Fibroblast of skin of left biceps (primary cell): ENCODE results near the gene SPATS2L.

ENCODE experiments used
- DNase-seq, 2 experiments: peaks; one replicate each; pipeline ENCODE4 v3.0.0-alpha.2; 2013; ENCODE audit warnings: low read depth in 2 of 2

SPATS2L gene

DNA sequence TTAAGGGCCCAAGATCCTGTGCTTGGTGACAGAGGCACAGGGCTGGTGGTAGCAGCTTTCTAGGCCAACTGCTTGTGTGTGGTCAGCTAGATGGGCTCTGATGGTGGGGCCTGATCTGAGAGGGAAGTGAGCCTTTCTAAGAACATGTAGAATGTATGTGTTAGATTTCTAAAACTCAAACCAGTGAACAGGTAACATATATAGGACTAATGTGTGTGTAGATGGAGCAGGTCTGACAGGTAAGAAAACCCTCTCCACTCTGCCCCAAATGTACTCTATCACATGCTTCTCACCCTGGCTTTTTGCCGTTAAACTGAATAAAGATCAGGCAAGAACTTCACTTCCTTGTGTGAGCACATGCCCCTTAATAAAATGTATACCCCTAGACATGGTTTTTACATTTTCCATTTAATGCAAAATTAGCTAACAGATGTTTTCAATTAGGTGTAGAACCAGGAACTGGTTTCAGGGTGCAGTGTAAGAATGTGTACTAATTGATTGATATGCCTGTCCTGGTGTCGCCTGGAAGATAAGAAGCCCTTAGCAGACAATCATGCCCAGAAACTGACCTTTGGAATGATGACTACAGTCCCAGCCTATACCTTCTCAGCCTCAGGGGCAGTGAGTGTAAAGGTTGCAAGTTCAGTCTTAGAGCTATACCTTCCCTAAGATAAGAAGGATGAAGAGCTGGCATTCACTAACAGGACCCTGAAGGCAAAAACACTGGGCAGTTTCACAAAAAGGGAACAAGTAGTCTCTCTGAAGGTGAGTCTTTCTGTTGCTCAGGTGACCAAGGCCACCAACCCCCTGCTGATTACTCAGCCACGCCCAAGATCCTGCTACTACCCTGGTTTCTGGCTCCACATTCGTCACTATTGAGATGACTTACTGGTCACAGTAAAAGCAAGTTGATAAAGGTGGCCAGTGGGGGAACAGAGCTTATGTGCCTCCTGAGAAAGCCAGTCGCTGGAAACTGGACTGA lies 71.2 kb downstream of the SPATS2L start:
- no peak for DNase-seq

DNA sequence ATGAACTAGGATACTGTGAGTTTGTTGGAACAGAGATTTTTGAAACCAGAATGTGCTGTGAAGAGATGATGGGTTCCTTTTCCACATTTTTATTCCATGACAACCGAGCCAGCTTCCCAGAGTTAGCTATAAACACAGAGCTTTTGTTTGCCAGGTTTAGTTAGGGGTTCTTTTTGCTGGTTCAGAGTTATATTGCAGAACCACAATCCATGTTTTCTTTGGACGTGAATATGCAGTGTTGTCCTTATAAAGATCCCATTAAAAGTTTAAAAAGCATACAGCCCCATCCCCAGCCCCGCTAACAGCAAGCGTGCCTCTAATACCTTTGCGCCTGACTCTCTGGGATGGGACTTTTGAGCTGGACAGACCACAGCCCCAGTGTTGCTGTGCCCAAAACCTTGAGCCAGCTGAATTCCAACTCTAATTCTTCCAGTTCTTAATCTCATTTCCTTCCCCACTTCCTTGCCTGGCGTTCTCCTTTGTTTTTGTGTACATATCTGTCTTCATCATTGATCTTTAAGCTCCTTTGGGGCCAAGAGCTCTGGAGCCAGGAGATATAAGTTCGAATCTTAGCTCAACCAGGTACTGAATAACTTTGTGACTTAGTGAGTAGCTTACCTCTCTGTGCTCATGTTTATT lies 72.3 kb downstream of the SPATS2L start:
- no peak for DNase-seq

- DNase-seq = no peak
Measured at GRCh38 chr2:200379481-200380090, 73.1 kb downstream of the SPATS2L start.

GRCh38 chr2:200380091-200380561 lies 73.6 kb downstream of the SPATS2L start:
- no peak for DNase-seq

GRCh38 chr2:200380833-200381542 lies 74.5 kb downstream of the SPATS2L start:
- DNase-seq = peak in 1 of 2 experiments; percentile 37

GRCh38 chr2:200382874-200383273 lies 76.4 kb downstream of the SPATS2L start:
- DNase-seq = no peak

- DNase-seq = peak in 1 of 2 experiments; percentile 31
Measured at GRCh38 chr2:200383380-200384110, 77.1 kb downstream of the SPATS2L start.

- DNase-seq = no peak
Measured at GRCh38 chr2:200385063-200385635, 78.7 kb downstream of the SPATS2L start.

GRCh38 chr2:200393191-200393590 lies 86.7 kb downstream of the SPATS2L start:
- DNase-seq = no peak

DNA sequence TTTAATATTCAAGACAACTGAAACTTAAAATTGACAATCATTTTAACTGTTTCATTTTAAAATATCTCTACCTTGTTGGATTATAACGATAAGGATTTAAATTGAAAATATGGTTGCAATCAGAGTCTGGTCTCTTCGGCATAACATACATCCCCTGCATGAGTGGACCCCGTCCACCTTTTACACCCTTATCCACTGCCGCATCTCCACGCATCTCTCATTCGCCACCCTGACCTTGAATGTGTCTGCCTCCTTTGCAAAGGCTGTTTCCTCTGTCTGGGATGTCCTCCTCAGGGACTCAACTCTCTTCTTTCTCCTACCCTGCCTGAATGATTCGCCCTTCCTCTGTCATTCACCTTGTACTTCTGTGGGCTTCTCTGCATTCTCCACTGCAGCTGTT lies 87.6 kb downstream of the SPATS2L start:
- no peak for DNase-seq

DNA sequence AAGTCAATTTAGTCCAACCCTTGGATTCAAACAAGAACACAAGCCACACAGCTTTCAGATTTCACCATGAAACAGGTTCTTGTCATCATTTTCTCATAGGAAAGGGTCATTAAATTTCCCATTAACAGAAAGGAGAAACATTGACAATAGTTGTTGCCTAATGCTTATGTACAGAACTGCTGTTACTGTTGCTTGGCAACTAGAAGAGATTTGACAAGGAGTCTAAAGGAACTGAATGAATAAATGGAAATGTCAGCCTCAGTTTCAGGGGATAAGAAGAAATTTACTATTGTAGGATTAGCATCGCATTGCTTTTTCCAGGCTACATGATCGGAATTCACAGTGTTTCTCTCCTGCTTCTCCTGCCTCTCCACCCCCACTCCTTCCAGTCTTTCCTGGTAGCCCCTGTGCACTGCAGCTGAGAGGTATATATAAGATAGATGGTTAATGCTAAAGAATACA lies 90.3 kb downstream of the SPATS2L start:
- DNase-seq = no peak

DNA sequence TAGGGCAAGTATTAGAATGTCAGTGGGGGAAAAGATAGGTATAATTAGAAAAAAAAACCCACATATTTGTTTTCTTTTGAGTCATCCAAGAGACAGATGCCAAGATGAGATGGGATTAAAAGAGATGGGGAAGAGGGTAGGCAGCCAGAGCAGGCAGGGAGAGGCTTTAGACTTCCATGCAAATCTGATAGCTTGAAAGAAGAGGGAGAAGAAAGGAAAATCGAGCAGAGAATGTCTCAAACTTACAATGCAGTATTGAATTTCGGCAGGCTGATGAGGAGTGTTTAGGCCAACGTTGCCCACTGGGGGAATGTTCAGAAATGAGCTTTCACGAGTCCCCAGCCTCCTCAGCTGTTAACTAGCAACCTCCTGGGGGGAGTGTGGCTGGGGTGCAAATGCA lies 91.3 kb downstream of the SPATS2L start:
- DNase-seq = no peak

DNA sequence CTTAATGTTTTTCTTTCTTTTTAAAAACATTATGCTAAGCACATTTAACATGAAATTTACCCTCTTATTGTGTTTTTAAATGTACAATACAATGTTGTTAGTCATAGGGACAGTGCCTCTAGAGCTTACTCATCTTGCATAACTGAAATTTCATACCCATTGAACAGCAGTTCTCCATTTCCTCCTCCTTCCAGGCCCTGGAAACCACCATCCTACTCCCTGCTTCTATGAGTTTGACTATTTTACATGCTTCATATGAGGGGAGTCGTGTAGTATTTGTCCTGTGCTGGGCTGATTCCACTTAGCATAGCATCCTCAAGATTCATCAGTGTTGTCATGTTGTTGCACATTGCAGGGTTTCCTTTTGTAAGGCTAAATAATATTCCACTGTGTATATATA lies 92.6 kb downstream of the SPATS2L start:
- DNase-seq = peak in 1 of 2 experiments; percentile 26

DNA sequence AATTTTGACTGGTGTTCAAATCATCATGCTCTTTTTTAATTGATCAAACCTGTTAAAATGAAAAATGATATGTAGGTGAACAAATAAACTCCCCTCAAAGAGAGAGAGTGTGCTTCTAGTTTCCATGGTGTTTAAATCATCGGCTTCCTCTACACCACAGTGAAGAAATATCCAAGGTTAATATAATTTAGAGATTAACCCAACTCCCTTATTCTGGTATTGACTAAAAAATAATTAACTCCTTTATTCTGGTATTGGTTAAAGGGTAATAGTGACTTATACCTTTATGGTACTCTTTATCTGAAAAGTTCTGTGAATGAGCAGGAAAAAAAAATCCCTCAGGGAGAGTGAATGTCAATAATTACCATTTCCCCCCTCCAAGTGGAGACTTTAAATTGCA lies 93.1 kb downstream of the SPATS2L start:
- DNase-seq = no peak

DNA sequence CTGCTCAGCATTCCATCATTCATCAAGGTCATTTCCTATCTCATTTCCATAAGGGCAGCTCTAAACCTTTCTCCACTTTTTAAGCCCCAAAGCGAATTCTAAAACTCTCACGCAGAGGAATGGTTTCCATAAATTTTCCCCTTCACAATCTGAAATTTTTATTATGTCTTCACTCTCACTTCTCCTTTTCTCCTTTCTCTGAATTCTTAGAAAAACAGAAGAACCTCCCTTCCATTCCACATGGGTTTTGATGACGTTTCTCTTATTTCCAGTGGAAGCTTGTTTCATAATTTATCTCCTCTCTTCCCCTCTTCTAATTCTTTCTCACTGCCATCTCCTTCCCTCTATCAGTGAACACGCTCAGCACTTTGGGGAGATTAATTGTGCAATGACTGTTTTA lies 97.3 kb downstream of the SPATS2L start:
- DNase-seq = no peak

DNA sequence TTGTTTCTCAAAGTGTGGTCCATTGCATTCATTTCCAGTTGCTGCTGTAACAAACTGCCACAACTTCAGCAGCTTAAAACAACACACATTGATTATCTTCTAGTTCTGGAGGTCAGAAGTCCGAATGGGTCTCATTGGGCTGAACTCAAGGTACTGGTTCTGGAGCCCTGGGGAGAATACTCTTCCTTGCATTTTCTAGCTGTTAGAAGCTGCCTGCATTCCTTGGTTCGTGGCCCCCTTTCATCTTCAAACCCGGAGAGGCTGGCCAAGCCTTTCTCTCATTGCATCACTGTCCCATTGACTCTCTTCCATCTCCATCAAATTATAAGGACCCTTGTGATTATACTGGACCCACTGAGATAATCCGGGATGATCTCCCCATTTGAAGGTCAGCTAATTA lies 98.1 kb downstream of the SPATS2L start:
- DNase-seq = no peak

GRCh38 chr2:200405599-200406298 lies 99.3 kb downstream of the SPATS2L start:
- peak; percentile 49 to 51 for DNase-seq

DNA sequence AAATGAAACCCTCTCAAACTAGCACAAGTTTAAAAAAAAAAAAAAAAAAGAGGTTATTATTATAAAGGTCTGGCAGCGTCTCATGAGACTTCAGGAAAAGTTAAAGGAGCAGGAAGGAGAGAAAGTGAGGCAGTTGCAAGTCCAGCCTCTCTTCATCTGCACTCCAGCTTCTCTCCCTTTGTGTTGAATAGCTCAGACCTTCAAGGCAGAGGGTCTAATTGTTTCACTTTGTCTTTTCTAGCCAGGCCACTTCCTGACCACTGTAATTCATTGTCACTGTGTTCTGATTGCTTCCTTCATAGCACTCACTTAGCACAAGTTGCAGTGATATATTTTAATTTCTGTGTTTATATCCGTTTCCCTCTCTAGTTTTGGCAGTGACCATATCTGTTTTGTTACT lies 99.9 kb downstream of the SPATS2L start:
- DNase-seq = no peak

GRCh38 chr2:200408428-200409316 lies 102.2 kb downstream of the SPATS2L start:
- DNase-seq = peak; percentile 53 to 57
